Left ventricle myocardium inferior (tissue), 1 donor: ENCODE results near the gene PPP2R5A. TPM values are rescaled to one million over a fixed set of nuclear protein-coding genes. Genes with fewer than 3 reads are reported as not detected.

Experiments used
- DNase-seq: peaks from one replicate; pipeline ENCODE4 v3.0.0-alpha.2; 2020
- H3K27ac ChIP-seq: fragments of 200-600 bp; replicated peaks from 2 replicates; pipeline ENCODE4 v1.8.0; 2021
- H3K27me3 ChIP-seq: fragments of 200-600 bp; 2 replicates; pipeline ENCODE4 v1.8.0; 2021; ENCODE audit warnings: low read depth
- H3K36me3 ChIP-seq: fragments of 200-600 bp; 2 replicates; pipeline ENCODE4 v1.8.0; 2021
- H3K4me1 ChIP-seq: fragments of 200-600 bp; 2 replicates; pipeline ENCODE4 v1.8.0; 2021
- H3K4me3 ChIP-seq: fragments of 200-600 bp; 2 replicates; pipeline ENCODE4 v1.8.0; 2021; ENCODE audit warnings: mild to moderate bottlenecking, moderate library complexity
- H3K9me3 ChIP-seq: fragments of 200-600 bp; replicated peaks from 2 replicates; pipeline ENCODE4 v1.8.0; 2021
- intact Hi-C: fragments of 100-400 bp; cut with micrococcal nuclease; formaldehyde crosslinking; loops from one replicate; pipeline ENCODE4 v1.11.0; 2022
- total RNA-seq: library from RNA; stranded (reverse); fragmentation: NEBNext Ultra II Directional; extraction: Animal tissue kit (Norgen Biotek cat#: 25700); gene quantifications from one replicate; pipeline ENCODE4 v1.2.1, GENCODE V29; 2021
- TF ChIP-seq, protein P1 (sequence below): fragments of 200-600 bp; IDR thresholded peaks from 2 replicates; pipeline ENCODE4 v1.8.0; 2021; ENCODE audit warnings: antibody characterized with exemption, mild to moderate bottlenecking, borderline replicate concordance
- donor health status: DM: no; HTN: yes; CAD: no; lungs with severe emphysema.

The PPP2R5A gene
- total RNA-seq, 1 donor from 2014 or later, result 69.3 TPM

DNA sequence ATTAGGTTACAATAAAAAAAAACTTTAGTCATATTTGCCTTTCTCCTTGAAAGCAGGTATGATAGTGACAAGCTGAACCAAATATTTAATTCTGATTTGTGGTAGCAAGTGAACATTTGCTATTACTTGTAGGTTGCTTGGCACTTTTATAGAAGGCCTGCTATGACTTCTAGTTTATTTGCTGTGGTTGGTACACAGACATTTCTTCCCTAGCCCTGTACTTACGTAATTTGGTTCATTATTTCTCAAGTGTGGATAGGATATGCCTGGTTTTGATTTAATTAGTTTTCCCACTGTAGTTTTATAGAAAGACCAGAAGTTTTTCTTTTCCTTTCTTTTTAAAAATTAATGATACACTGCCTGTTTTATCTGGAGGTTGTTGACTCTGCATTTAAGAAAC is 55.9 kb downstream of the PPP2R5A start:
- H3K27ac ChIP-seq, result no peak overlapping the region
- no peak for DNase-seq
- H3K9me3 ChIP-seq, result no peaks in the 10 kb centered on the region
- peaks cover 12% of the 10 kb centered on the region for H3K4me1 ChIP-seq
- intact Hi-C loops, result no loop called here
- TF ChIP-seq, protein P1, sequence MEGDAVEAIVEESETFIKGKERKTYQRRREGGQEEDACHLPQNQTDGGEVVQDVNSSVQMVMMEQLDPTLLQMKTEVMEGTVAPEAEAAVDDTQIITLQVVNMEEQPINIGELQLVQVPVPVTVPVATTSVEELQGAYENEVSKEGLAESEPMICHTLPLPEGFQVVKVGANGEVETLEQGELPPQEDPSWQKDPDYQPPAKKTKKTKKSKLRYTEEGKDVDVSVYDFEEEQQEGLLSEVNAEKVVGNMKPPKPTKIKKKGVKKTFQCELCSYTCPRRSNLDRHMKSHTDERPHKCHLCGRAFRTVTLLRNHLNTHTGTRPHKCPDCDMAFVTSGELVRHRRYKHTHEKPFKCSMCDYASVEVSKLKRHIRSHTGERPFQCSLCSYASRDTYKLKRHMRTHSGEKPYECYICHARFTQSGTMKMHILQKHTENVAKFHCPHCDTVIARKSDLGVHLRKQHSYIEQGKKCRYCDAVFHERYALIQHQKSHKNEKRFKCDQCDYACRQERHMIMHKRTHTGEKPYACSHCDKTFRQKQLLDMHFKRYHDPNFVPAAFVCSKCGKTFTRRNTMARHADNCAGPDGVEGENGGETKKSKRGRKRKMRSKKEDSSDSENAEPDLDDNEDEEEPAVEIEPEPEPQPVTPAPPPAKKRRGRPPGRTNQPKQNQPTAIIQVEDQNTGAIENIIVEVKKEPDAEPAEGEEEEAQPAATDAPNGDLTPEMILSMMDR, result no peak
- no peaks in the 10 kb centered on the region for H3K27me3 ChIP-seq
- H3K4me3 ChIP-seq, result no peak overlapping the region
- peaks cover 52% of the 10 kb centered on the region for H3K36me3 ChIP-seq

- Histone ChIP-seq H3K4me3 (no peak overlapping the region), H3K27ac (no peak overlapping the region), H3K27me3 (no peaks in the 10 kb centered on the region), H3K4me1 (peaks cover 12% of the 10 kb centered on the region), H3K9me3 (no peaks in the 10 kb centered on the region), H3K36me3 (peaks cover 63% of the 10 kb centered on the region)
- DNase-seq, result no peak
- TF ChIP-seq, protein P1, result no peak
- intact Hi-C loops, result no loop called here
Measured at GRCh38 chr1:212344905-212345304, 59.7 kb downstream of the PPP2R5A start.

- Histone ChIP-seq H3K27ac (no peak overlapping the region), H3K27me3 (no peaks in the 10 kb centered on the region), H3K9me3 (no peaks in the 10 kb centered on the region), H3K36me3 (peaks cover 70% of the 10 kb centered on the region), H3K4me1 (peaks cover 8% of the 10 kb centered on the region), H3K4me3 (no peak overlapping the region)
- intact Hi-C loops, result no loop called here
- TF ChIP-seq, protein P1, result no peak
- DNase-seq, result no peak
Measured at GRCh38 chr1:212346601-212347000, 61.4 kb downstream of the PPP2R5A start.

- Histone ChIP-seq H3K36me3 (peaks cover 86% of the 10 kb centered on the region), H3K4me1 (no peaks in the 10 kb centered on the region), H3K27me3 (no peaks in the 10 kb centered on the region), H3K27ac (no peak overlapping the region), H3K4me3 (no peak overlapping the region), H3K9me3 (no peaks in the 10 kb centered on the region)
- TF ChIP-seq, protein P1, result no peak
- intact Hi-C loops, result no loop called here
- DNase-seq, result no peak
Measured at GRCh38 chr1:212351588-212352362, 66.6 kb downstream of the PPP2R5A start.

- no peaks in the 10 kb centered on the region for H3K27me3 ChIP-seq
- H3K27ac ChIP-seq, result no peak overlapping the region
- no peak for DNase-seq
- intact Hi-C loops, result no loop called here
- peaks cover 86% of the 10 kb centered on the region for H3K36me3 ChIP-seq
- H3K9me3 ChIP-seq, result no peaks in the 10 kb centered on the region
- TF ChIP-seq, protein P1, result no peak
- H3K4me1 ChIP-seq, result no peaks in the 10 kb centered on the region
- H3K4me3 ChIP-seq, result no peak overlapping the region
Measured at GRCh38 chr1:212353181-212353580, 68.0 kb downstream of the PPP2R5A start.
